Panc1 (cell line): ENCODE data around the gene LAMA5. TPM values are rescaled to one million over a fixed set of nuclear protein-coding genes. Genes with fewer than 3 reads are reported as not detected.
A peak's percentile ranks its signal among the peaks of the same experiment; 100 is the strongest.

Experiments used
- ATAC-seq: fragments of 200-7000 bp; cut with Tn5 transposase; 2 replicates; pipeline ENCODE4 v1.9.1; 2020; ENCODE audit warnings: mild to moderate bottlenecking, moderate library complexity
- BruUV-seq: library from RNA; stranded (reverse); fragments of 400-500 nt; replicated peaks from 2 replicates; lab custom pipeline; 2021; lab: Mats Ljungman, UMichigan
- CTCF ChIA-PET: fragments of 300-600 bp; sonication (Branson Sonifier 250); formaldehyde crosslinking; loops from one replicate; lab custom pipeline; 2022; ENCODE audit warnings: antibody characterized with exemption; lab: Charles Lee
- POLR2A ChIA-PET: fragments of 300-600 bp; sonication (Branson Sonifier 250); formaldehyde crosslinking; loops from one replicate; lab custom pipeline; 2022; ENCODE audit warnings: antibody characterized with exemption; lab: Charles Lee
- DNase-seq: peaks from one replicate; pipeline ENCODE4 v3.0.0-alpha.2; 2010; ENCODE audit warnings: low read depth, low spot score
- H3K27ac ChIP-seq: 2 replicates; pipeline ENCODE4 v1.5.1; 2011; ENCODE audit warnings: mild to moderate bottlenecking, low read length, inconsistent platforms
- H3K27me3 ChIP-seq: fragments of 200-500 bp; sonication (Bioruptor generic); 2 replicates; pipeline ENCODE4 v1.6.0; 2014; ENCODE audit warnings: low read length, inconsistent platforms; ENCODE audit not compliant: control insufficient read depth, insufficient read depth
- H3K36me3 ChIP-seq: fragments of 200-500 bp; sonication (Bioruptor generic); 2 replicates; pipeline ENCODE4 v1.5.1; 2014; ENCODE audit warnings: inconsistent platforms, mild to moderate bottlenecking, low read length, moderate library complexity; ENCODE audit not compliant: control insufficient read depth, insufficient read depth
- H3K4me1 ChIP-seq: 2 replicates; pipeline ENCODE4 v1.5.1; 2011; ENCODE audit warnings: inconsistent platforms, mild to moderate bottlenecking, low read length, moderate library complexity; ENCODE audit not compliant: control insufficient read depth, insufficient read depth
- H3K4me3 ChIP-seq, 2 experiments: 2 replicates each; pipeline ENCODE4 v1.5.1; 2011 to 2012; ENCODE audit warnings: low read depth in 2 of 2, low read length in 2 of 2, mild to moderate bottlenecking in 2 of 2, inconsistent platforms in 1 of 2, moderate library complexity in 1 of 2
- H3K9me3 ChIP-seq: fragments of 200-500 bp; sonication (Bioruptor generic); 2 replicates; pipeline ENCODE4 v1.5.1; 2014; ENCODE audit warnings: low read depth, mild to moderate bottlenecking, inconsistent platforms, low read length, moderate library complexity; ENCODE audit not compliant: control insufficient read depth, insufficient read depth
- POLR2AphosphoS5 ChIP-seq: IDR thresholded peaks from 2 replicates; pipeline ENCODE4 v1.6.1; 2012; ENCODE audit warnings: mild to moderate bottlenecking, low read depth, low read length, moderate library complexity
- SIN3A ChIP-seq: IDR thresholded peaks from 2 replicates; pipeline ENCODE4 v1.6.1; 2012; ENCODE audit warnings: low read depth, mild to moderate bottlenecking, low read length, moderate library complexity, borderline replicate concordance; ENCODE audit not compliant: insufficient read depth
- TCF7L2 ChIP-seq: IDR thresholded peaks from 2 replicates; pipeline ENCODE4 v1.6.1; 2011; ENCODE audit warnings: mild to moderate bottlenecking, low read depth, low read length, inconsistent platforms
- in situ Hi-C: cut with HindIII; loops from 2 replicates; pipeline ENCODE4 v1.10.0; 2016; ENCODE audit warnings: low sequenced_read_pairs, low pct_unique_long_range_greater_than_20kb
- intact Hi-C: fragments of 100-400 bp; cut with micrococcal nuclease; formaldehyde crosslinking; loops from one replicate; pipeline ENCODE4 v1.10.0; 2022; ENCODE audit not compliant: unreplicated experiment
- total RNA-seq: library from RNA; stranded (reverse); gene quantifications from one replicate; pipeline ENCODE4 v1.2.1, GENCODE V29; 2021; ENCODE audit not compliant: unreplicated experiment
- TF ChIP-seq, protein P1 (sequence below), 2 experiments: IDR thresholded peaks; 2 replicates each; pipeline ENCODE4 v1.6.1; 2011 to 2012; ENCODE audit warnings: low read depth in 2 of 2, control low read depth in 1 of 2, low read length in 1 of 2, mild to moderate bottlenecking in 1 of 2, moderate library complexity in 1 of 2; ENCODE audit not compliant: insufficient read depth in 1 of 2
- TF ChIP-seq, protein P2 (sequence below): fragments of 450-650 bp; IDR thresholded peaks from 2 replicates; pipeline ENCODE4 v1.5.1; 2017; ENCODE audit warnings: mild to moderate bottlenecking

Gene LAMA5
- total RNA-seq, 1 experiment from 2014 or later, result 497 TPM

DNA sequence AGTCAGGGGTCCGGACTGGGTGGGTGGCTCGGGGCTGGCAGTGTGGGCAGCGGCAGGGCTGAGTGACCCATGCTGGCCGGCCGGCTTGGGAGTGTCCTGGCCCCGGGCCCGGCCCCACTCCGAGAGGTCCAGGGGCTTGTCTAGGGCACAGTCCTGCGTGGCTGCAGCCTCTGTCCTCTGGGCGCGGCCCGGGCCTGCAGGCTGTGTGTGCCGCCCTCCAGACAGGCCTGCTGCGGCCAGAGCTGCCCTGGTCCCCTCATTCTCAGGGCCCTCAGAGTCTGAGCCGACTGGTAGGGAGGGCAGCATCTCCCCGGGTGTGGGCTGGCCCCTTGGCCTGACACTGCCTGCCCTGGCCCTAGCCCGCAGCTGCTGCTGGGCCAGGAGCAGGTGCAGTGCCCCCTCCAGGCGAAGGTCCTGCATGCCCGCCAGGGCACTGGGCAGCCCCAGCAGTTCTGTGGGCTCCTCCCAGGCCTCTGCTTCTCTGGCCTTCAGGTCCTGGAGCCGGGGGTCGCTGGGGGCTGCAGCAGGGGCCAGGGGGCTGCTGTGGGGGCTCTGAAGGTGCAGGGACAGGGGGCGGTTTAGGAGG lies 46.9 kb upstream of the LAMA5 start:
- no TSS peak for BruUV-seq
- ChIA-PET CTCF (interaction anchor here (1.0 kb wide), 1 partner anchor 107 kb away, joined by 3 read pairs; no protein-coding TSS in a partner anchor), POLR2A (no interaction called here)
- Histone ChIP-seq H3K27me3 (no peaks in the 10 kb centered on the region), H3K36me3 (no peaks in the 10 kb centered on the region), H3K4me1 (peaks cover 12% of the 10 kb centered on the region), H3K9me3 (no peaks in the 10 kb centered on the region), H3K4me3 (no peak overlapping the region), H3K27ac (no peak overlapping the region)
- DNase-seq, result no peak
- TF ChIP-seq, protein P1, sequence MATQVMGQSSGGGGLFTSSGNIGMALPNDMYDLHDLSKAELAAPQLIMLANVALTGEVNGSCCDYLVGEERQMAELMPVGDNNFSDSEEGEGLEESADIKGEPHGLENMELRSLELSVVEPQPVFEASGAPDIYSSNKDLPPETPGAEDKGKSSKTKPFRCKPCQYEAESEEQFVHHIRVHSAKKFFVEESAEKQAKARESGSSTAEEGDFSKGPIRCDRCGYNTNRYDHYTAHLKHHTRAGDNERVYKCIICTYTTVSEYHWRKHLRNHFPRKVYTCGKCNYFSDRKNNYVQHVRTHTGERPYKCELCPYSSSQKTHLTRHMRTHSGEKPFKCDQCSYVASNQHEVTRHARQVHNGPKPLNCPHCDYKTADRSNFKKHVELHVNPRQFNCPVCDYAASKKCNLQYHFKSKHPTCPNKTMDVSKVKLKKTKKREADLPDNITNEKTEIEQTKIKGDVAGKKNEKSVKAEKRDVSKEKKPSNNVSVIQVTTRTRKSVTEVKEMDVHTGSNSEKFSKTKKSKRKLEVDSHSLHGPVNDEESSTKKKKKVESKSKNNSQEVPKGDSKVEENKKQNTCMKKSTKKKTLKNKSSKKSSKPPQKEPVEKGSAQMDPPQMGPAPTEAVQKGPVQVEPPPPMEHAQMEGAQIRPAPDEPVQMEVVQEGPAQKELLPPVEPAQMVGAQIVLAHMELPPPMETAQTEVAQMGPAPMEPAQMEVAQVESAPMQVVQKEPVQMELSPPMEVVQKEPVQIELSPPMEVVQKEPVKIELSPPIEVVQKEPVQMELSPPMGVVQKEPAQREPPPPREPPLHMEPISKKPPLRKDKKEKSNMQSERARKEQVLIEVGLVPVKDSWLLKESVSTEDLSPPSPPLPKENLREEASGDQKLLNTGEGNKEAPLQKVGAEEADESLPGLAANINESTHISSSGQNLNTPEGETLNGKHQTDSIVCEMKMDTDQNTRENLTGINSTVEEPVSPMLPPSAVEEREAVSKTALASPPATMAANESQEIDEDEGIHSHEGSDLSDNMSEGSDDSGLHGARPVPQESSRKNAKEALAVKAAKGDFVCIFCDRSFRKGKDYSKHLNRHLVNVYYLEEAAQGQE (IDR thresholded peaks at IDR 0.05; ENCODE audit: insufficient read depth in 1 of 2, low read depth in 2 of 2, low read length in 1 of 2), result no peak
- TF ChIP-seq, protein P2, sequence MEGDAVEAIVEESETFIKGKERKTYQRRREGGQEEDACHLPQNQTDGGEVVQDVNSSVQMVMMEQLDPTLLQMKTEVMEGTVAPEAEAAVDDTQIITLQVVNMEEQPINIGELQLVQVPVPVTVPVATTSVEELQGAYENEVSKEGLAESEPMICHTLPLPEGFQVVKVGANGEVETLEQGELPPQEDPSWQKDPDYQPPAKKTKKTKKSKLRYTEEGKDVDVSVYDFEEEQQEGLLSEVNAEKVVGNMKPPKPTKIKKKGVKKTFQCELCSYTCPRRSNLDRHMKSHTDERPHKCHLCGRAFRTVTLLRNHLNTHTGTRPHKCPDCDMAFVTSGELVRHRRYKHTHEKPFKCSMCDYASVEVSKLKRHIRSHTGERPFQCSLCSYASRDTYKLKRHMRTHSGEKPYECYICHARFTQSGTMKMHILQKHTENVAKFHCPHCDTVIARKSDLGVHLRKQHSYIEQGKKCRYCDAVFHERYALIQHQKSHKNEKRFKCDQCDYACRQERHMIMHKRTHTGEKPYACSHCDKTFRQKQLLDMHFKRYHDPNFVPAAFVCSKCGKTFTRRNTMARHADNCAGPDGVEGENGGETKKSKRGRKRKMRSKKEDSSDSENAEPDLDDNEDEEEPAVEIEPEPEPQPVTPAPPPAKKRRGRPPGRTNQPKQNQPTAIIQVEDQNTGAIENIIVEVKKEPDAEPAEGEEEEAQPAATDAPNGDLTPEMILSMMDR, result peak; percentile 80; the same call in 1 of the 2 replicates
- TF ChIP-seq POLR2AphosphoS5 (no peak), SIN3A (no peak), TCF7L2 (no peak)
- ATAC-seq, result peak; percentile 62
- intact Hi-C loops, result no loop called here
- in situ Hi-C loops, result no loop called here

DNA sequence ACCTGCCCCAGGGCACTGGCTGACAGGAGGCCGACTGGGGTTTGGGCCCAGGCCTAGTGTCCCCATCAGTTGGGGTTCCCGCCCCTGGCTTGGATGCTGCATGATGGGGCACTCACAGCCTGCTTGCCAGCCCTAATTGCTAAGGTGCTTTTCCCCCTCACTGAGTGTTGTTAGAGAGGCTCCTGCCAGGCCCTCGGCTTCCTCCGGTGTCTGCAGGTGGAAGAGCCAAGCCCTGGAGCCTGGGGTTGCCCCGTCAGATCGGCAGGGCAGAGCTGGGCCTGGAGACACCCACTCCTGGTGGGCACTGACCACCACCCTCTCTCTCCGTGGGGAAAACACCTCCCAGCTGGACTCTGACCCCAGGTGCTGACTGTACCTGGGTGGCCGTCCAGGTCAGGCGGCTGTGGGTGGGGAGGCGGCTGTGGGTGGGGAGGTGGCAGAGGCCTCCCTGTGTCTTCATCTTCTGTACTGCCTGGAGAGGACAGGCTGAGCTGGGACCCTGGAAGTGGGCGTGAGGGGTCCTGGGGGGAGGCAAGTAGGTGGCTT lies 46.0 kb upstream of the LAMA5 start:
- no TSS peak for BruUV-seq
- Histone ChIP-seq H3K27me3 (no peaks in the 10 kb centered on the region), H3K27ac (no peak overlapping the region), H3K4me1 (peaks cover 12% of the 10 kb centered on the region), H3K36me3 (no peaks in the 10 kb centered on the region), H3K9me3 (no peaks in the 10 kb centered on the region), H3K4me3 (no peak overlapping the region)
- TF ChIP-seq, protein P1 (IDR thresholded peaks at IDR 0.05; ENCODE audit: insufficient read depth in 1 of 2, low read depth in 2 of 2, low read length in 1 of 2), result no peak
- TF ChIP-seq, protein P2, result no peak
- TF ChIP-seq TCF7L2 (no peak), POLR2AphosphoS5 (no peak), SIN3A (no peak)
- intact Hi-C loops (no loop called here), in situ Hi-C loops (no loop called here)
- ChIA-PET CTCF (no interaction called here), POLR2A (no interaction called here)
- ATAC-seq, result no peak
- DNase-seq, result no peak
